Measurements from ENCODE around the gene CBX3.
"Not testable (repeated sequence)": the region's sequence is repeated elsewhere in the genome, so short reads cannot be mapped to it uniquely, and the experiment has no call there.

The CBX3 gene

DNA sequence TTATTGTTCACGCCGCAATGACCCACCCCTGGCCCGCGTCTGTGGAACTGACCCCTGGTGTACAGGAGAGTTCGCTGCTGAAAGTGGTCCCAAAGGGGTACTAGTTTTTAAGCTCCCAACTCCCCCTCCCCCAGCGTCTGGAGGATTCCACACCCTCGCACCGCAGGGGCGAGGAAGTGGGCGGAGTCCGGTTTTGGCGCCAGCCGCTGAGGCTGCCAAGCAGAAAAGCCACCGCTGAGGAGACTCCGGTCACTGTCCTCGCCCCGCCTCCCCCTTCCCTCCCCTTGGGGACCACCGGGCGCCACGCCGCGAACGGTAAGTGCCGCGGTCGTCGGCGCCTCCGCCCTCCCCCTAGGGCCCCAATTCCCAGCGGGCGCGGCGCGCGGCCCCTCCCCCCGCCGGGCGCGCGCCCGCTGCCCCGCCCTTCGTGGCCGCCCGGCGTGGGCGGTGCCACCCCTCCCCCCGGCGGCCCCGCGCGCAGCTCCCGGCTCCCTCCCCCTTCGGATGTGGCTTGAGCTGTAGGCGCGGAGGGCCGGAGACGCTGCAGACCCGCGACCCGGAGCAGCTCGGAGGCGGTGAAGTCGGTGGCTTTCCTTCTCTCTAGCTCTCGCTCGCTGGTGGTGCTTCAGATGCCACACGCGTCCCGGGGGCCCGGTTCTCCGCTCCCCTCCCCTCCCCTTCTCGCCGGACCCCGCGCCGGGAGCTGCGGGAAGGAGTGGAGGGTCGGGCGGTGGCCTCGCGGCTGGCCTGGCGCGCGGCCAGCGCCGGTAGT, at the start of gene CBX3:
CBX3 (plus strand) TSS at position 499 of the 772 bp plus-strand sequence. CDS start 1,254 bp downstream, outside the sequence.
- Mint-ChIP-seq H3K27ac (peak within 1 kb of the TSS; percentile 99), H3K36me3 (ENCODE audit: low read depth) (peaks cover 86% of the 10 kb centered on the region), H3K4me1 (ENCODE audit: low read depth) (peaks cover 58% of the 10 kb centered on the region), H3K4me3 (peak within 1 kb of the TSS; percentile 100), H3K9me3 (no peaks in the 10 kb centered on the region), H3K27me3 (peaks cover 3% of the 10 kb centered on the region)

- no peaks in the 10 kb centered on the region for H3K9me3 Mint-ChIP-seq
- H3K4me1 Mint-ChIP-seq (ENCODE audit: low read depth) = peaks cover 53% of the 10 kb centered on the region
- peaks cover 10% of the 10 kb centered on the region for H3K36me3 Mint-ChIP-seq (ENCODE audit: low read depth)
- peak within 1 kb of the TSS; percentile 91 for H3K4me3 Mint-ChIP-seq
- peak within 1 kb of the TSS; percentile 97 for H3K27ac Mint-ChIP-seq
- H3K27me3 Mint-ChIP-seq = no peaks in the 10 kb centered on the region
Observed at GRCh38 chr7:26151953-26152781, 49.4 kb upstream of the CBX3 start, which contains the start of gene NFE2L3. Gene NFE2L3 (plus strand): TSS chr7:26152198. CDS start chr7:26152499, 301 bp downstream.

- Mint-ChIP-seq H3K4me1 (ENCODE audit: low read depth) (peaks cover 60% of the 10 kb centered on the region), H3K4me3 (peak overlapping the region; percentile 91), H3K27ac (peak overlapping the region; percentile 95), H3K36me3 (ENCODE audit: low read depth) (peaks cover 15% of the 10 kb centered on the region)
- not testable (repeated sequence) for H3K27me3 Mint-ChIP-seq, H3K9me3 Mint-ChIP-seq
Observed at GRCh38 chr7:26152782-26153240, 48.7 kb upstream of the CBX3 start.

DNA sequence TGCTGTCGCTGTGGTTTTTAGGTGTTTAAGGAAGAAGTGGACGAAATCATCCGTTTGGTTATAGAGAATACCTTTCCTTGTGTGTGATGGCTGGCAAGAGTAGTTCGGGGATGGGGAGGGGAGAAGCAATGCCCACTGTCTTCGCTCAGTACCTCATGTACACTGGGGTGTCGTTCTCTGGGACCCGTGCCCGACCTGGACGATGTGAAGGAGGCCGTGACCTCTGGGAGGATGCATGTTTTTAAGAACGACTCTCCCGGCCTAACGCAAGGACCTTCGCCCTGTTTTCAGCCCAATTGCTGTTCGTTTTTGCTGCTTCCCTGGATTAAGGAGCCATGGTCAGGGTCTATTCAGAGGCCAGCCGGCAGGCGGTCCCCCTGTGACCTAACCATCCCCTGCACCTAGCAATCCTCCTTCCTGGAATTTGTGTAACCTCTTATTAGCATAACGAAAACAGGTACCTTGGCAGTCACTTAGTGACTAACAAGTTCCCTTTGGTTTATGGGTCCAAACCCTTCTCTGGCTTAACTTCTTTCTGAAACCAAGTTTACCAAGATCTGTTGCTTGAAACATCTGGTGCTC, 48.2 kb upstream of the CBX3 start:
- Mint-ChIP-seq H3K4me3 (peak overlapping the region; percentile 91), H3K9me3 (no peaks in the 10 kb centered on the region), H3K4me1 (ENCODE audit: low read depth) (peaks cover 65% of the 10 kb centered on the region), H3K36me3 (ENCODE audit: low read depth) (peaks cover 19% of the 10 kb centered on the region), H3K27ac (peak overlapping the region; percentile 95), H3K27me3 (no peaks in the 10 kb centered on the region)

GRCh38 chr7:26153823-26154783, 47.4 kb upstream of the CBX3 start:
- Mint-ChIP-seq H3K9me3 (no peaks in the 10 kb centered on the region), H3K27ac (peak overlapping the region; percentile 95), H3K27me3 (no peaks in the 10 kb centered on the region), H3K4me1 (ENCODE audit: low read depth) (peaks cover 73% of the 10 kb centered on the region), H3K36me3 (ENCODE audit: low read depth) (peaks cover 25% of the 10 kb centered on the region), H3K4me3 (peak overlapping the region; percentile 91)

GRCh38 chr7:26155531-26156375, 45.8 kb upstream of the CBX3 start:
- peak overlapping the region; percentile 91 for H3K4me3 Mint-ChIP-seq
- peaks cover 38% of the 10 kb centered on the region for H3K36me3 Mint-ChIP-seq (ENCODE audit: low read depth)
- H3K4me1 Mint-ChIP-seq (ENCODE audit: low read depth) = peaks cover 88% of the 10 kb centered on the region
- no peaks in the 10 kb centered on the region for H3K27me3 Mint-ChIP-seq
- no peaks in the 10 kb centered on the region for H3K9me3 Mint-ChIP-seq
- H3K27ac Mint-ChIP-seq = peak overlapping the region; percentile 92

- Mint-ChIP-seq H3K9me3 (no peaks in the 10 kb centered on the region), H3K27ac (peak overlapping the region; percentile 92), H3K4me3 (peak overlapping the region; percentile 91), H3K36me3 (ENCODE audit: low read depth) (peaks cover 41% of the 10 kb centered on the region), H3K4me1 (ENCODE audit: low read depth) (peaks cover 86% of the 10 kb centered on the region), H3K27me3 (no peaks in the 10 kb centered on the region)
Observed at GRCh38 chr7:26156451-26157420, 44.8 kb upstream of the CBX3 start.

DNA sequence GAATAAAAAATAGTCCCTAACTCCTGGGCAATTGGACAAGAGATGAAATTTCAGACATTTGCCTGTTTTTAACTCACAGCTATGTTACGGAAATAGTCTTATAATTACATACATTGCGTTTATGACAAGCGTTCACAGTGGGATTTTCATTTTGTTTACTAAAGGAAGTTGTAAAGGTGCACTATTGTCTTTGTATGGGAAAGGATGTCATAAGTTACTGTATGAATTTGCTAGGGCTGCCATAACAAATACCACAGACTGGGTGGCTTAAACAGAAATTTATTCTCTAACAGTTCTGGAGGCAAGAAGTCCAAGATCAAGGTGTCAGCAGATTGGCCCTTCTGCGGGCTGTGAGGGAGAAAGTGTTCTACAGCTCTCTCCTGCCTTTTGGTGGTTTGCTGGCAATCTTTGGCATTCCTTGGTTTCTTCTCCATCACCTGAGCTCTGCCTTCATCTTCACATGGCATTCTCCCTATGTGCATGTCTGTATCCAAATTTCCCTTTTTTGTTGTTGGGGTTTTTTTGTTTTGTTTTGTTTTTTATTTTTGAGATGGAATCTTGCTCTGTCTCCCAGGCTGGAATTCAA, 43.9 kb upstream of the CBX3 start:
- H3K27me3 Mint-ChIP-seq = no peaks in the 10 kb centered on the region
- peak overlapping the region; percentile 92 for H3K27ac Mint-ChIP-seq
- peaks cover 93% of the 10 kb centered on the region for H3K4me1 Mint-ChIP-seq (ENCODE audit: low read depth)
- no peaks in the 10 kb centered on the region for H3K9me3 Mint-ChIP-seq
- H3K36me3 Mint-ChIP-seq (ENCODE audit: low read depth) = peaks cover 41% of the 10 kb centered on the region
- H3K4me3 Mint-ChIP-seq = peak overlapping the region; percentile 91

DNA sequence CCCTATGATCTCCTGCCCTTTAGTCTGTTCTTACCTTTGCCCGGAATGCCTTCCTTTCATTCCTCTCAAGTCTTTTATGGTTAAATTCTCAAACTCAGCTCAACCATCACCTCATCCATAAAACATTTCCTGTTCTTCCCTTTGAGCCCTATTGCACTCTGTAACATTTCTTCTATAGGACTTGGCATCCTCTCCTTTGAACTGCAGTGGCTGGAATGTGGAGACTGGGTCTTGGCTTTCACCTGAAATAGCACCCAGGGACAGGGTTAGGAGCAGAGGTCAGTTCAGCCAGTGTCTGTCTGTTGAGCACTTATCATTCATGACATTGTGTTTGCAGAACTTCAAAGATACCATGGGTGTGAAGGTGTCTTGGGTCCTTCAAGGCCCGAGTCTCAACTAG, 42.3 kb upstream of the CBX3 start:
- Mint-ChIP-seq H3K27ac (peak overlapping the region; percentile 92), H3K9me3 (no peaks in the 10 kb centered on the region), H3K36me3 (ENCODE audit: low read depth) (peaks cover 42% of the 10 kb centered on the region), H3K4me1 (ENCODE audit: low read depth) (peaks cover 93% of the 10 kb centered on the region), H3K4me3 (peak overlapping the region; percentile 60), H3K27me3 (no peaks in the 10 kb centered on the region)

DNA sequence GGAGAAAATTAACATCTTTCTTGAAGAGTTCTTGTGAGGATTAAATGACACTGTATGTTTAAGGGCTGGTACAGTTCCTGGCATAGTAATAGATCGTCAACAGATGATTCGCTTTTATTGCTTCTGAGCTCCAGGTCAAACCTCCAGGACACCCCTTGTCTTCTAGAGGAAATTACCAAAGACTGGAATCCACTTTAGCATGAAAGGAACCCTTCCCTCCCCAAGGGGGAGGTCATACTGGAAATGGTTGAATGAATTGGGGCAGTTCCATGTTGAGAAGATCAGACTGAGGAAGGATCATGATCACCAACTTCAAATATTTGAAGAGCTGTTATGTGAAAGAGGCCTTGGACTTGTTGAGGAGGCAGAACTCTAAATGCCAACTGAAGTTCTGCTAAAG, 40.6 kb upstream of the CBX3 start:
- H3K4me1 Mint-ChIP-seq (ENCODE audit: low read depth) = peaks cover 90% of the 10 kb centered on the region

DNA sequence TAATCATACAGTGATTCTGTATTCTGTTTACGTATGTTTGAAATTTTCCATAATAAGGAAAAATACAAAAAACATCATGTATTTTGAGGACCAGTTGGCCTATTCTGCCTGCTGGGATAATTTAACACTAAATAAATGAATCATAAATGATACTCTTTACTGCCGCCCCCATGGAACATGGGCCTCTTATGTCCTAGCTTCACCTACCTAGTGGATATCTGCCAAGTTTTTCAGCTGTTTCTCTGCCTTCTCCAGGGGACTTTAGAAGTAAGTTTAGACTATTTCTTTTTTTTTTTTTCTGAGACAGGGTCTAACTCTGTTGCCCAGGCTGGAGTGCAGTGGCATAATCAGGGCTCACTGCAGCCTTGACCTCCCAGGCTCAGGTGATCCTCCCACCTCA, 39.1 kb upstream of the CBX3 start:
- Mint-ChIP-seq H3K4me1 (ENCODE audit: low read depth) (peaks cover 90% of the 10 kb centered on the region), H3K4me3 (no peak overlapping the region), H3K9me3 (no peaks in the 10 kb centered on the region), H3K27ac (peak overlapping the region; percentile 52), H3K27me3 (no peaks in the 10 kb centered on the region), H3K36me3 (ENCODE audit: low read depth) (peaks cover 36% of the 10 kb centered on the region)

More for the DNA sequence above, 40.6 kb upstream of the CBX3 start:
- Mint-ChIP-seq H3K27ac (peak overlapping the region; percentile 81), H3K27me3 (no peaks in the 10 kb centered on the region), H3K4me3 (no peak overlapping the region), H3K9me3 (no peaks in the 10 kb centered on the region), H3K36me3 (ENCODE audit: low read depth) (peaks cover 37% of the 10 kb centered on the region)

- Mint-ChIP-seq H3K36me3 (ENCODE audit: low read depth) (peaks cover 25% of the 10 kb centered on the region), H3K4me1 (ENCODE audit: low read depth) (peaks cover 86% of the 10 kb centered on the region), H3K27ac (peak overlapping the region; percentile 70)
- not testable (repeated sequence) for H3K27me3 Mint-ChIP-seq, H3K4me3 Mint-ChIP-seq, H3K9me3 Mint-ChIP-seq
Observed at GRCh38 chr7:26163804-26164203, 37.7 kb upstream of the CBX3 start.

All from stimulated activated naive CD8-positive, alpha-beta T cell treated with anti-CD3 and anti-CD28 coated beads, Interleukin-15, Interleukin-2, amounts not matched to agents 100 ng/mL and 50 ng/mL, for 24 hours (primary cell).